ENCODE measurements around the gene BABAM2. TPM values are rescaled to one million over a fixed set of nuclear protein-coding genes. Genes with fewer than 3 reads are reported as not detected.

BABAM2 gene
- total and polyA plus RNA-seq, 2 experiments from 2014 or later = 28.8 to 43.6 TPM

DNA sequence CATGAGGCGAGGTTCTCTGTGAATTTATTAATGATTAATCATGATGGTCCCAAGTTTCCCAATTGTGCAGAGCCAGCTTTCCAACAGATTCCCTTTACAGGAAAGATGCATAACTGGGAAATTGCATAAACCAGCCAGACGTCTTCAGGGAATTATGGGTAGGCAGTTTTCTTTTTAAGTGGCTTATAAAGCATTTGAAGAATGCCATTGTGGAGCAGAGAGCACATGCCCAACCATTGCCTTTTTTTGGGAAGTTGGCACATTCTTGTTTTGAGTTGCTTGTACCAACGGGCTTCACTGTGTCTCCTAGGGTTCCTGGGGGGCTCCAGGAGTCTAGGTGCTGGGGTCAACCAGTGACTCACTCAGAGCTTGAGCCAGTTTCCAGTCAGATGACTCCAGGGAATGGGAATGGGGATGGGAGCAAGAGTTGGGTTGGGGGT lies 270.5 kb downstream of the BABAM2 start:
- no peak for TF ChIP-seq EZH2phosphoT487 (IDR thresholded peaks at IDR 0.05; ENCODE audit: low read depth, severe bottlenecking, unreplicated experiment)
- TF ChIP-seq EZH2 (IDR thresholded peaks at IDR 0.05; ENCODE audit: borderline replicate concordance) = no peak
- TF ChIP-seq, protein P1, sequence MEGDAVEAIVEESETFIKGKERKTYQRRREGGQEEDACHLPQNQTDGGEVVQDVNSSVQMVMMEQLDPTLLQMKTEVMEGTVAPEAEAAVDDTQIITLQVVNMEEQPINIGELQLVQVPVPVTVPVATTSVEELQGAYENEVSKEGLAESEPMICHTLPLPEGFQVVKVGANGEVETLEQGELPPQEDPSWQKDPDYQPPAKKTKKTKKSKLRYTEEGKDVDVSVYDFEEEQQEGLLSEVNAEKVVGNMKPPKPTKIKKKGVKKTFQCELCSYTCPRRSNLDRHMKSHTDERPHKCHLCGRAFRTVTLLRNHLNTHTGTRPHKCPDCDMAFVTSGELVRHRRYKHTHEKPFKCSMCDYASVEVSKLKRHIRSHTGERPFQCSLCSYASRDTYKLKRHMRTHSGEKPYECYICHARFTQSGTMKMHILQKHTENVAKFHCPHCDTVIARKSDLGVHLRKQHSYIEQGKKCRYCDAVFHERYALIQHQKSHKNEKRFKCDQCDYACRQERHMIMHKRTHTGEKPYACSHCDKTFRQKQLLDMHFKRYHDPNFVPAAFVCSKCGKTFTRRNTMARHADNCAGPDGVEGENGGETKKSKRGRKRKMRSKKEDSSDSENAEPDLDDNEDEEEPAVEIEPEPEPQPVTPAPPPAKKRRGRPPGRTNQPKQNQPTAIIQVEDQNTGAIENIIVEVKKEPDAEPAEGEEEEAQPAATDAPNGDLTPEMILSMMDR (IDR thresholded peaks at IDR 0.05; ENCODE audit: poor library complexity) = no peak
- Histone ChIP-seq H3K4me3 (no peak overlapping the region), H3K4me1 (ENCODE audit: insufficient read depth) (peaks cover 23% of the 10 kb centered on the region), H2AFZ (no peak overlapping the region), H3K27me3 (no peaks in the 10 kb centered on the region), H3K9me3 (ENCODE audit: low read depth) (peaks cover 5% of the 10 kb centered on the region), H4K20me1 (ENCODE audit: insufficient read depth, poor library complexity, severe bottlenecking) (no peaks in the 10 kb centered on the region), H3K79me2 (no peaks in the 10 kb centered on the region), H3K4me2 (no peak overlapping the region), H3K36me3 (replicated peaks; ENCODE audit: insufficient read depth, low read depth) (no peaks in the 10 kb centered on the region), H3K9me2 (replicated peaks; ENCODE audit: insufficient read depth) (no peaks in the 10 kb centered on the region), H3K27ac (peak overlapping the region; percentile 31)
- WGBS (ENCODE audit: low lambda C conversion rate, missing lambda C conversion rate) = 48% methylated on average over 3 of the region's 3 CpGs
- DNase-seq (ENCODE audit: low spot score) = no peak

DNA sequence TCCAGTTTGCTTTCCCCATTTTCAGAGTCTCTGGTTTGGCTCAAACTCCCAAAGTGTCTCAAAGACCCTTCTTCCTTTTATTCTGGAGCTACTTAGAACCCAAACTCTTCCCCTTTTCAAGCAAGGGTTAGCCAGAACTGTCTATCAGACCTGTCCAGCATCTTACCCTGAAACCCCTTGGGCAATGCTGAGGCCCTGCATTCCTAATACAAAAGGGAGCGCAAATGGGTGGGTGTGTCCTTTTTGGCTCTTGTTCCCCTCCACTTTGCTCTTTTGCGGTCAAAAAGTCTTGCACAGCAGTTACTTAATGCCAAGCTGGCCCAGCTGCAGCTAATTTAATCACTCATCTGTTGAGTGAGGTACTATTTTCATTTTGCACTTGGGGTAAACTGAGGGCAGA lies 270.9 kb downstream of the BABAM2 start:
- TF ChIP-seq, protein P1 (IDR thresholded peaks at IDR 0.05; ENCODE audit: poor library complexity) = no peak
- TF ChIP-seq EZH2phosphoT487 (IDR thresholded peaks at IDR 0.05; ENCODE audit: low read depth, severe bottlenecking, unreplicated experiment) (no peak), EZH2 (IDR thresholded peaks at IDR 0.05; ENCODE audit: borderline replicate concordance) (no peak)
- Histone ChIP-seq H2AFZ (no peak overlapping the region), H3K36me3 (replicated peaks; ENCODE audit: insufficient read depth, low read depth) (no peaks in the 10 kb centered on the region), H3K9me3 (ENCODE audit: low read depth) (peaks cover 4% of the 10 kb centered on the region), H3K9me2 (replicated peaks; ENCODE audit: insufficient read depth) (no peaks in the 10 kb centered on the region), H3K79me2 (no peaks in the 10 kb centered on the region), H4K20me1 (ENCODE audit: insufficient read depth, poor library complexity, severe bottlenecking) (no peaks in the 10 kb centered on the region), H3K4me1 (ENCODE audit: insufficient read depth) (peaks cover 23% of the 10 kb centered on the region), H3K4me2 (no peak overlapping the region), H3K27me3 (no peaks in the 10 kb centered on the region), H3K27ac (peak overlapping the region; percentile 31), H3K4me3 (no peak overlapping the region)
- no peak for DNase-seq (ENCODE audit: low spot score)
- WGBS (ENCODE audit: low lambda C conversion rate, missing lambda C conversion rate) = 85% methylated on average over 2 of the region's 2 CpGs

DNA sequence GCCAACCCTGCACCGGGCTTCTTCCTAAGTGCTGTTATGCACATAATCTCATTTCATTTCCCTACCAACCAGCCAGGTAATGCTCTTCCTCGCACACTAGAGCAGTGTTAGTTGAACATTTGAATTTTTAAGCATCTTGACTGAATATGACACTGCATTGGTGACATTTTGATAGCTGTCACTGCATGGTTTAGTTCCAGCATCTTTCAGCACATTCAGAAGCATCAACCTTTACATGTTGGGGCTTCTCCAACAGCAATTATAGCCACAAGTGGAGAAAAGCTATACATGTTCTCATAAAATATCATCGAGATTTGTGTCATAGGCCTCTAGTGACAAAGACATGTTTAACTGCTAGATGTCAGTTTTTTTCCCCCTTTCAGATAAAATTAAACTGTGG lies 272.0 kb downstream of the BABAM2 start:
- Histone ChIP-seq H3K27ac (peak overlapping the region; percentile 62), H3K4me3 (no peak overlapping the region), H3K79me2 (no peaks in the 10 kb centered on the region), H3K4me2 (no peak overlapping the region), H3K4me1 (ENCODE audit: insufficient read depth) (peaks cover 23% of the 10 kb centered on the region), H3K36me3 (replicated peaks; ENCODE audit: insufficient read depth, low read depth) (no peaks in the 10 kb centered on the region), H3K27me3 (no peaks in the 10 kb centered on the region), H3K9me3 (ENCODE audit: low read depth) (no peaks in the 10 kb centered on the region), H2AFZ (no peak overlapping the region), H4K20me1 (ENCODE audit: insufficient read depth, poor library complexity, severe bottlenecking) (no peaks in the 10 kb centered on the region), H3K9me2 (replicated peaks; ENCODE audit: insufficient read depth) (no peaks in the 10 kb centered on the region)
- WGBS (ENCODE audit: low lambda C conversion rate, missing lambda C conversion rate) = 81% methylated on average over 3 of the region's 3 CpGs
- DNase-seq (ENCODE audit: low spot score) = no peak
- TF ChIP-seq EZH2phosphoT487 (IDR thresholded peaks at IDR 0.05; ENCODE audit: low read depth, severe bottlenecking, unreplicated experiment) (no peak), EZH2 (IDR thresholded peaks at IDR 0.05; ENCODE audit: borderline replicate concordance) (no peak)
- TF ChIP-seq, protein P1 (IDR thresholded peaks at IDR 0.05; ENCODE audit: poor library complexity) = no peak

DNA sequence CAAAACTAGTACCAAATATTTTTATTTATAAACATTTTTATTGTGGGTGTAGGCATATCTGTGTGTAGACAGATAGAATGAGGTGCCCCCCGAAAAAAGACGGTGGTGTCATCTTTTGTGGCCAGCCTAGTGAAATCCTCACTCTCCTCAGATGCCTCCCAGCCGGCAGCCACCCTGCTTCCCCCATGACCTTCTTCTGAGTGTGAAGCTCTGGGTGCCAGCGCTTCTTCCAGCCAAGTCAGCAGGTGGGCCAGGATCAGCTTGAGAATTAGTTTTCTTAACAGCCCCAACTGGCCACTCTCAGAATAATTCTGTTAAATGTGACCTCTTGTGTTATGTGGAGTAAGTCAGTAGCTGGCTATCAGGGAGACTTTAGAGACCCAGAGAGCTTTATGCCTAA lies 272.5 kb downstream of the BABAM2 start:
- Histone ChIP-seq H3K79me2 (no peaks in the 10 kb centered on the region), H2AFZ (no peak overlapping the region), H4K20me1 (ENCODE audit: insufficient read depth, poor library complexity, severe bottlenecking) (no peaks in the 10 kb centered on the region), H3K27ac (peak overlapping the region; percentile 62), H3K9me3 (ENCODE audit: low read depth) (no peaks in the 10 kb centered on the region), H3K36me3 (replicated peaks; ENCODE audit: insufficient read depth, low read depth) (no peaks in the 10 kb centered on the region), H3K27me3 (no peaks in the 10 kb centered on the region), H3K4me3 (no peak overlapping the region), H3K9me2 (replicated peaks; ENCODE audit: insufficient read depth) (no peaks in the 10 kb centered on the region), H3K4me1 (ENCODE audit: insufficient read depth) (peaks cover 23% of the 10 kb centered on the region), H3K4me2 (no peak overlapping the region)
- 84% methylated on average over 4 of the region's 4 CpGs for WGBS (ENCODE audit: low lambda C conversion rate, missing lambda C conversion rate)
- DNase-seq (ENCODE audit: low spot score) = no peak
- TF ChIP-seq, protein P1 (IDR thresholded peaks at IDR 0.05; ENCODE audit: poor library complexity) = no peak
- TF ChIP-seq EZH2phosphoT487 (IDR thresholded peaks at IDR 0.05; ENCODE audit: low read depth, severe bottlenecking, unreplicated experiment) (no peak), EZH2 (IDR thresholded peaks at IDR 0.05; ENCODE audit: borderline replicate concordance) (no peak)

Measured in hepatocyte (in vitro differentiated cells).